ENCODE measurements around the gene UGT2B7. TPM values are rescaled to one million over a fixed set of nuclear protein-coding genes. Genes with fewer than 3 reads are reported as not detected.
"Not testable (repeated sequence)": the region's sequence is repeated elsewhere in the genome, so short reads cannot be mapped to it uniquely, and the experiment has no call there.

Gene UGT2B7
- total RNA-seq, 6 experiments from 2014 or later = 88.5 to 377 (median 241) TPM

DNA sequence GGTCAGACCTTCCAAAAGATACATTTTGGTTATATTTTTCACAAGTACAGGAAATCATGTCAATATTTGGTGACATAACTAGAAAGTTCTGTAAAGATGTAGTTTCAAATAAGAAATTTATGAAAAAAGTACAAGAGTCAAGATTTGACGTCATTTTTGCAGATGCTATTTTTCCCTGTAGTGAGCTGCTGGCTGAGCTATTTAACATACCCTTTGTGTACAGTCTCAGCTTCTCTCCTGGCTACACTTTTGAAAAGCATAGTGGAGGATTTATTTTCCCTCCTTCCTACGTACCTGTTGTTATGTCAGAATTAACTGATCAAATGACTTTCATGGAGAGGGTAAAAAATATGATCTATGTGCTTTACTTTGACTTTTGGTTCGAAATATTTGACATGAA lies 536 bp downstream of the UGT2B7 start:
- ATAC-seq (peak in 3 of 4 donors; percentile 18 to 40 (median 22)), DNase-seq (no peak)
- Histone ChIP-seq H3K27me3 (no peaks in the 10 kb centered on the region), H3K4me3 (peak overlapping the region; percentile 16 to 53 (median 46)), H3K9me3 (no peaks in the 10 kb centered on the region), H3K27ac (peak overlapping the region; percentile 74 to 97 (median 89)), H3K36me3 (no peaks in the 10 kb centered on the region), H3K4me1 (peaks cover 0 to 19% (median 3%) of the 10 kb centered on the region in 4 donors)
- intact Hi-C loops (cut with DNase I) = no loop called here
- 33% methylated on average over 3 of the region's 3 CpGs for WGBS (ENCODE audit: insufficient coverage, low coverage, low lambda C conversion rate, missing lambda C conversion rate)
- TF ChIP-seq POLR2A (IDR thresholded peaks at IDR 0.05) = no peak
- TF ChIP-seq CTCF (IDR thresholded peaks at IDR 0.05) = no peak

DNA sequence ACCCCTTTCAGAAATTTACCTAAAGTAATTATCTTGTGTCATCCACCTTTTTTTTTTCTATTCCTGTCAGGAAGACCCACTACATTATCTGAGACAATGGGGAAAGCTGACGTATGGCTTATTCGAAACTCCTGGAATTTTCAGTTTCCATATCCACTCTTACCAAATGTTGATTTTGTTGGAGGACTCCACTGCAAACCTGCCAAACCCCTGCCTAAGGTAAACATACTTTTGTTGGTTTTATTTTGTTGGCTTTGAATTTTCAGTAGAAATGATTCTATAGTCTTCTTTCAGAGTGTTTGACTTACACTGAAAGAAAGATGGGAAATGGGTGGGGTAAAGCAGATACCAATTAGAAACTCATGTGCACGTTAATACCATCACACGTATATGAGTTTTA lies 2.2 kb downstream of the UGT2B7 start:
- H3K27me3 ChIP-seq = no peaks in the 10 kb centered on the region
- WGBS (ENCODE audit: insufficient coverage, low coverage, low lambda C conversion rate, missing lambda C conversion rate) = 17% methylated on average over 4 of the region's 4 CpGs
- intact Hi-C loops (cut with DNase I) = no loop called here
- H3K4me3 ChIP-seq = peak overlapping the region; percentile 16 to 53 (median 46)
- peak; percentile 24 to 47 (median 38) for ATAC-seq
- TF ChIP-seq CTCF (IDR thresholded peaks at IDR 0.05) (no peak), POLR2A (IDR thresholded peaks at IDR 0.05) (no peak)
- peak overlapping the region; percentile 74 to 97 (median 89) for H3K27ac ChIP-seq
- H3K9me3 ChIP-seq = no peaks in the 10 kb centered on the region
- DNase-seq = peak in 1 of 3 donors; percentile 64
- H3K36me3 ChIP-seq = no peaks in the 10 kb centered on the region
- H3K4me1 ChIP-seq = peaks cover 0 to 33% (median 4%) of the 10 kb centered on the region in 4 donors

- WGBS (ENCODE audit: insufficient coverage, low coverage, low lambda C conversion rate, missing lambda C conversion rate) = 25% methylated on average over 4 of the region's 4 CpGs
- H3K9me3 ChIP-seq = no peaks in the 10 kb centered on the region
- H3K27ac ChIP-seq = peak overlapping the region; percentile 25 to 97 (median 89)
- peak overlapping the region in 2 of 3 donors; percentile 36 to 46 for H3K4me3 ChIP-seq
- ATAC-seq (no peak), DNase-seq (no peak)
- H3K36me3 ChIP-seq = no peaks in the 10 kb centered on the region
- no peaks in the 10 kb centered on the region for H3K27me3 ChIP-seq
- peaks cover 0 to 35% (median 4%) of the 10 kb centered on the region in 4 donors for H3K4me1 ChIP-seq
- intact Hi-C loops (cut with DNase I) = no loop called here
- TF ChIP-seq CTCF (IDR thresholded peaks at IDR 0.05) (no peak), POLR2A (IDR thresholded peaks at IDR 0.05) (no peak)
Observed at GRCh38 chr4:69099910-69100309, 3.6 kb downstream of the UGT2B7 start.

DNA sequence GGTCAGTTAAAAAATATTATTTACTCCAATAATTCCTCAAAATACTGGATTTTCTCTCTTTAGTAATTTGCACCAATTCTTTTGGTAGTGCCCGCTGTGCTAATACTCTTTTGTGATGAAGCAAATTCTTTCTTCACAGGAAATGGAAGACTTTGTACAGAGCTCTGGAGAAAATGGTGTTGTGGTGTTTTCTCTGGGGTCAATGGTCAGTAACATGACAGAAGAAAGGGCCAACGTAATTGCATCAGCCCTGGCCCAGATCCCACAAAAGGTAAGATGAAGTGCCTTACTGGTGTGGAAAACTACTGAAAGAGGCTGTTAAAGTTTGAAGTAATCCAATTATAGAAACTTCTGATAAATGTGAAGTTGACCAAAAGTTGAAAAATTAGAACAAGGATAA lies 6.4 kb downstream of the UGT2B7 start:
- peak; percentile 45 for TF ChIP-seq POLR2A (IDR thresholded peaks at IDR 0.05)
- Histone ChIP-seq H3K4me1 (peaks cover 0 to 28% (median 4%) of the 10 kb centered on the region in 4 donors), H3K27ac (peak overlapping the region in 2 of 3 donors; percentile 61 to 89), H3K4me3 (peak overlapping the region in 1 of 3 donors; percentile 9)
- H3K9me3 ChIP-seq; H3K36me3 ChIP-seq; intact Hi-C loops (cut with DNase I); H3K27me3 ChIP-seq: not testable (repeated sequence)
- peak; percentile 72 to 90 (median 79) for DNase-seq
- 16% methylated on average over 2 of the region's 2 CpGs for WGBS (ENCODE audit: insufficient coverage, low coverage, low lambda C conversion rate, missing lambda C conversion rate)
- peak; percentile 57 to 72 (median 58) for ATAC-seq

- DNase-seq = no peak
- TF ChIP-seq CTCF (IDR thresholded peaks at IDR 0.05) (no peak), POLR2A (IDR thresholded peaks at IDR 0.05) (no peak)
- intact Hi-C loops (cut with DNase I) = no loop called here
- Histone ChIP-seq H3K4me3 (no peak overlapping the region), H3K4me1 (peaks cover 0 to 28% (median 4%) of the 10 kb centered on the region in 4 donors), H3K27me3 (no peaks in the 10 kb centered on the region), H3K36me3 (peaks cover 0 to 24% (median 0%) of the 10 kb centered on the region in 4 donors), H3K9me3 (no peaks in the 10 kb centered on the region), H3K27ac (no peak overlapping the region)
- 56% methylated on average over 2 of the region's 2 CpGs for WGBS (ENCODE audit: insufficient coverage, low coverage, low lambda C conversion rate, missing lambda C conversion rate)
- ATAC-seq = peak; percentile 28 to 47 (median 36)
Observed at GRCh38 chr4:69104719-69105275, 8.5 kb downstream of the UGT2B7 start.

DNA sequence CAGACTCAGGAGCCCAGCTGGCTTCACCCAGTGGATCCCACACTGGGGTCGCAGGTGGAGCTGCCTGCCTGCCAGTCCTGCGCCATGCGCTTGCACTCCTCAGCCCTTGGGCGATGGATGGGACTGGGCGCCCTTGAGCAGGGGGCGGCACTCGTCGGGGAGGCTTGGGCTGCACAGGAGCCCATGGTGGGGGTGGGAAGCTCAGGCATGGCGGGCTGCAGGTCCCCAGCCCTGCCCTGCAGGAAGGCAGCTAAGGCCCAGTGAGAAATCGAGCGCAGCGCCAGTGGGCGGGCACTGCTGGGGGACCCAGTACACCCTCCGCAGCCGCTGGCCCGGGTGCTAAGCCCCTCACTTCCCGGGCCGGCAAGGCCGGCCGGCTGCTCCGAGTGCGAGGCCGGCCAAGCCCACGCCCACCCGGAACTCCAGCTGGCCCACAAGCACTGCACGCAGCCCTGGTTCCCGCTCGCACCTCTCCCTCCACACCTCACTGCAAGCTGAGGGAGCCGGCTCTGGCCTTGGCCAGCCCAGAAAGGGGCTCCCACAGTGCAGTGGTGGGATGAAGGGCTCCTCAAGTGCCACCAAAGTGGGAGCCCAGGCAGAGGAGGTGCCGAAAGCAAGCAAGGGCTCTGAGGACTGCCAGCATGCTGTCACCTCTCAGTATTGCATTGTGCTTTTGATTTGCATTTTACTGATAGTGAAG lies 19.0 kb downstream of the UGT2B7 start:
- H3K9me3 ChIP-seq; H3K27me3 ChIP-seq; DNase-seq; H3K36me3 ChIP-seq; H3K4me3 ChIP-seq; H3K4me1 ChIP-seq; H3K27ac ChIP-seq; intact Hi-C loops (cut with DNase I): not testable (repeated sequence)
- WGBS (ENCODE audit: insufficient coverage, low coverage, low lambda C conversion rate, missing lambda C conversion rate) = no CpG with 5 or more reads among the region's 30 CpGs
- peak in 1 of 4 donors; percentile 7 for ATAC-seq
